Spinal cord (tissue), 10 donors: ENCODE results near the gene CHPF2. TPM values are rescaled to one million over a fixed set of nuclear protein-coding genes. Genes with fewer than 3 reads are reported as not detected.

Experiments
- DNase-seq, 6 donors: peaks; one replicate each; pipeline versions ENCODE4 v3.0.0 to v3.0.0-alpha.2; 2013 to 2015; ENCODE audit warnings: low spot score in 6 of 6, low read depth in 4 of 6
- H3K27ac ChIP-seq: one replicate; pipeline ENCODE4 v1.5.1; 2013; ENCODE audit warnings: low read depth, low read length, control low read depth
- H3K27me3 ChIP-seq: one replicate; pipeline ENCODE4 v1.6.1; 2013; ENCODE audit warnings: low read length; ENCODE audit not compliant: control insufficient read depth, insufficient read depth
- H3K36me3 ChIP-seq: one replicate; pipeline ENCODE4 v1.6.1; 2013; ENCODE audit warnings: low read length; ENCODE audit not compliant: control insufficient read depth, insufficient read depth
- H3K4me1 ChIP-seq: one replicate; pipeline ENCODE4 v1.6.1; 2013; ENCODE audit warnings: low read length; ENCODE audit not compliant: control insufficient read depth, insufficient read depth
- H3K4me3 ChIP-seq: one replicate; pipeline ENCODE4 v1.5.1; 2013; ENCODE audit warnings: low read depth, low read length, control low read depth
- H3K9me3 ChIP-seq: one replicate; pipeline ENCODE4 v1.6.1; 2013; ENCODE audit warnings: low read length; ENCODE audit not compliant: control insufficient read depth, insufficient read depth
- WGBS: methylation state at CpG from one replicate; pipeline ENCODE4 v1.1.5; 2013; ENCODE audit warnings: missing lambda C conversion rate; ENCODE audit not compliant: insufficient coverage; 5-methylcytosine and 5-hydroxymethylcytosine counted together
- polyA plus RNA-seq, 2 donors: library from polyadenylated mRNA; unstranded; fragments of 120-200 nt; gene quantifications; one replicate each; pipeline ENCODE4 v1.2.1, GENCODE V29; 2013; ENCODE audit not compliant: insufficient read length in 2 of 2
- total RNA-seq, 2 donors: library from RNA; depleted of rRNA in 1 of 2; stranded (reverse); fragments of 120-200 nt in 1 of 2; fragments of >200 nt in 1 of 2; gene quantifications; one replicate each; pipeline versions ENCODE4 v1.2.3 to v1.2.4, GENCODE V29; 2013 to 2014
- donor health status: healthy.

Gene CHPF2
- total and polyA plus RNA-seq, 4 donors: 19.7 to 25.5 (median 23.6) TPM

GRCh38 chr7:151244841-151245346 is 12.6 kb downstream of the CHPF2 start:
- 5% methylated on average over 12 of the region's 15 CpGs for WGBS
- peak in 2 of 6 donors; percentile 48 to 70 for DNase-seq
- Histone ChIP-seq H3K9me3 (no peaks in the 10 kb centered on the region), H3K36me3 (peaks cover 30% of the 10 kb centered on the region), H3K27me3 (no peaks in the 10 kb centered on the region), H3K4me3 (peak overlapping the region; percentile 33), H3K27ac (peak overlapping the region; percentile 10), H3K4me1 (peaks cover 66% of the 10 kb centered on the region)

GRCh38 chr7:151245360-151246101 is 13.2 kb downstream of the CHPF2 start:
- H3K27ac ChIP-seq: peak overlapping the region; percentile 61
- H3K4me1 ChIP-seq: peaks cover 73% of the 10 kb centered on the region
- H3K4me3 ChIP-seq: peak overlapping the region; percentile 33
- H3K36me3 ChIP-seq: peaks cover 24% of the 10 kb centered on the region
- no peaks in the 10 kb centered on the region for H3K9me3 ChIP-seq
- H3K27me3 ChIP-seq: no peaks in the 10 kb centered on the region
- whole genome bisulfite sequencing: 2% methylated on average over 46 of the region's 60 CpGs
- peak in 2 of 6 donors; percentile 61 to 78 for DNase-seq

- WGBS: 24% methylated on average over 7 of the region's 13 CpGs
- DNase-seq: peak in 2 of 6 donors; percentile 12 to 87
- no peaks in the 10 kb centered on the region for H3K9me3 ChIP-seq
- H3K27ac ChIP-seq: peak overlapping the region; percentile 61
- H3K4me3 ChIP-seq: no peak overlapping the region
- H3K27me3 ChIP-seq: no peaks in the 10 kb centered on the region
- H3K4me1 ChIP-seq: peaks cover 80% of the 10 kb centered on the region
- H3K36me3 ChIP-seq: peaks cover 20% of the 10 kb centered on the region
These were observed 14.0 kb downstream of the CHPF2 start for GRCh38 chr7:151246102-151246850.

- Histone ChIP-seq H3K27ac (peak overlapping the region; percentile 96), H3K4me3 (peak overlapping the region; percentile 79), H3K27me3 (no peaks in the 10 kb centered on the region), H3K4me1 (peaks cover 84% of the 10 kb centered on the region), H3K36me3 (peaks cover 12% of the 10 kb centered on the region), H3K9me3 (no peaks in the 10 kb centered on the region)
- no peak for DNase-seq
- WGBS: 26% methylated on average over 3 of the region's 4 CpGs
These were observed 14.7 kb downstream of the CHPF2 start for GRCh38 chr7:151246851-151247580.

- peaks cover 4% of the 10 kb centered on the region for H3K36me3 ChIP-seq
- H3K27me3 ChIP-seq: no peaks in the 10 kb centered on the region
- H3K9me3 ChIP-seq: no peaks in the 10 kb centered on the region
- peak overlapping the region; percentile 96 for H3K27ac ChIP-seq
- WGBS: 3% methylated on average over 27 of the region's 29 CpGs
- H3K4me1 ChIP-seq: peaks cover 87% of the 10 kb centered on the region
- peak overlapping the region; percentile 79 for H3K4me3 ChIP-seq
- no peak for DNase-seq
These were observed 15.5 kb downstream of the CHPF2 start for GRCh38 chr7:151247611-151248345.

- Histone ChIP-seq H3K27me3 (no peaks in the 10 kb centered on the region), H3K36me3 (no peaks in the 10 kb centered on the region), H3K4me1 (peaks cover 87% of the 10 kb centered on the region), H3K4me3 (peak within 1 kb of the TSS; percentile 79), H3K27ac (peak within 1 kb of the TSS; percentile 96), H3K9me3 (no peaks in the 10 kb centered on the region)
- DNase-seq: peak in 4 of 6 donors; percentile 70 to 94 (median 81)
- under 1% methylated on average over 66 of the region's 71 CpGs for WGBS
These were observed 16.2 kb downstream of the CHPF2 start, which contains the start of gene SMARCD3 for GRCh38 chr7:151248346-151249033. TSS of gene SMARCD3 (minus strand) at chr7:151248694. CDS start at chr7:151248562, 132 bp downstream.

- no peaks in the 10 kb centered on the region for H3K9me3 ChIP-seq
- no peaks in the 10 kb centered on the region for H3K36me3 ChIP-seq
- H3K4me1 ChIP-seq: peaks cover 87% of the 10 kb centered on the region
- no peaks in the 10 kb centered on the region for H3K27me3 ChIP-seq
- peak overlapping the region; percentile 96 for H3K27ac ChIP-seq
- H3K4me3 ChIP-seq: peak overlapping the region; percentile 79
- peak in 3 of 6 donors; percentile 53 to 86 (median 84) for DNase-seq
- WGBS: 1% methylated on average over 45 of the region's 45 CpGs
These were observed 16.9 kb downstream of the CHPF2 start for GRCh38 chr7:151249034-151249731.

GRCh38 chr7:151249732-151250072 is 17.4 kb downstream of the CHPF2 start:
- DNase-seq: peak in 2 of 6 donors; percentile 55 to 79
- H3K4me1 ChIP-seq: peaks cover 86% of the 10 kb centered on the region
- H3K27me3 ChIP-seq: no peaks in the 10 kb centered on the region
- H3K4me3 ChIP-seq: peak overlapping the region; percentile 79
- WGBS: 6% methylated on average over 3 of the region's 5 CpGs
- no peaks in the 10 kb centered on the region for H3K9me3 ChIP-seq
- H3K27ac ChIP-seq: peak overlapping the region; percentile 96
- no peaks in the 10 kb centered on the region for H3K36me3 ChIP-seq
